H1 (cell line): ENCODE results near the gene NOTUM. TPM values are rescaled to one million over a fixed set of nuclear protein-coding genes. Genes with fewer than 3 reads are reported as not detected.
A peak's percentile ranks its signal among the peaks of the same experiment; 100 is the strongest.

Experiments used
- CTCF ChIA-PET: fragments of 300-600 bp; sonication (Branson Sonifier 250); formaldehyde crosslinking; loops from one replicate; lab custom pipeline; 2021; ENCODE audit not compliant: partially characterized antibody; lab: Charles Lee
- POLR2A ChIA-PET: fragments of 300-600 bp; sonication (Branson Sonifier 250); formaldehyde crosslinking; loops from one replicate; lab custom pipeline; 2021; ENCODE audit warnings: inconsistent platforms; ENCODE audit not compliant: partially characterized antibody; lab: Charles Lee
- DNase-seq, 2 experiments: peaks; one replicate each; pipeline versions ENCODE4 v3.0.0 to v3.0.0-alpha.2; 2010 to 2022; ENCODE audit warnings: low spot score in 2 of 2, low read depth in 1 of 2, mixed read lengths in 1 of 2
- FAIRE-seq: peaks from 2 replicates; lab custom pipeline; 2011; peaks lifted over from hg19 to GRCh38; lab: Jason Lieb, UNC
- H2AFZ ChIP-seq: 2 replicates; pipeline ENCODE4 v1.8.1; 2012; ENCODE audit warnings: low read length, inconsistent platforms
- H2AK5ac ChIP-seq: 2 replicates; pipeline ENCODE4 v1.6.1; 2013; ENCODE audit warnings: low read depth, low read length
- H2BK120ac ChIP-seq: replicated peaks from 2 replicates; pipeline ENCODE3; 2013; ENCODE audit warnings: low read depth, low read length, inconsistent platforms
- H2BK12ac ChIP-seq: 2 replicates; pipeline ENCODE4 v1.6.1; 2013; ENCODE audit warnings: low read depth, low read length
- H2BK15ac ChIP-seq: 2 replicates; pipeline ENCODE4 v1.6.1; 2013; ENCODE audit warnings: low read length
- H2BK20ac ChIP-seq: 2 replicates; pipeline ENCODE4 v1.6.1; 2013; ENCODE audit warnings: low read length
- H2BK5ac ChIP-seq: 2 replicates; pipeline ENCODE4 v1.6.1; 2013; ENCODE audit warnings: low read depth, low read length
- H3K14ac ChIP-seq: 2 replicates; pipeline ENCODE4 v1.6.1; 2013; ENCODE audit warnings: inconsistent platforms; ENCODE audit not compliant: insufficient read length
- H3K18ac ChIP-seq: 2 replicates; pipeline ENCODE4 v1.6.1; 2013; ENCODE audit warnings: low read length; ENCODE audit errors: extremely low read depth
- H3K23ac ChIP-seq: 2 replicates; pipeline ENCODE4 v1.6.1; 2013; ENCODE audit warnings: inconsistent platforms; ENCODE audit not compliant: insufficient read length
- H3K23me2 ChIP-seq: 2 replicates; pipeline ENCODE4 v1.6.1; 2013; ENCODE audit warnings: low read depth, low read length
- H3K27ac ChIP-seq: 2 replicates; pipeline ENCODE4 v1.6.1; 2011; ENCODE audit warnings: low read depth, low read length, inconsistent platforms
- H3K27me3 ChIP-seq, 4 experiments: replicated peaks in 1 of 4; 1 replicate in 1 of 4; 2 replicates in 3 of 4; pipeline versions ENCODE4 v1.6.1 to v1.8.1; 2011 to 2013; ENCODE audit warnings: low read length in 3 of 4, mild to moderate bottlenecking in 3 of 4, inconsistent platforms in 2 of 4, mixed read lengths in 2 of 4, moderate library complexity in 1 of 4; ENCODE audit not compliant: control insufficient read depth in 3 of 4, insufficient read depth in 3 of 4; ENCODE audit errors: extremely low read depth in 1 of 4
- H3K36me3 ChIP-seq, 4 experiments: 2 replicates each; pipeline versions ENCODE4 v1.6.1 to v1.8.1; 2011 to 2013; ENCODE audit warnings: mild to moderate bottlenecking in 4 of 4, low read length in 3 of 4, moderate library complexity in 2 of 4, control low read depth in 1 of 4, inconsistent platforms in 1 of 4; ENCODE audit not compliant: insufficient read depth in 4 of 4, control insufficient read depth in 2 of 4
- H3K4ac ChIP-seq: replicated peaks from 2 replicates; pipeline ENCODE3; 2013; ENCODE audit warnings: low read length, low read depth, mixed read lengths, inconsistent platforms; ENCODE audit not compliant: insufficient read length
- H3K4me1 ChIP-seq, 4 experiments: replicated peaks in 1 of 4; 1 replicate in 1 of 4; 2 replicates in 3 of 4; pipeline versions ENCODE4 v1.6.1 to v1.8.1; 2011 to 2013; ENCODE audit warnings: low read length in 3 of 4, inconsistent platforms in 2 of 4, mixed read lengths in 1 of 4; ENCODE audit not compliant: insufficient read depth in 4 of 4, control insufficient read depth in 3 of 4
- H3K4me2 ChIP-seq, 2 experiments: 2 replicates each; pipeline versions ENCODE4 v1.6.1 to v1.8.1; 2011 to 2013; ENCODE audit warnings: low read depth in 2 of 2, low read length in 2 of 2, control low read depth in 1 of 2, inconsistent platforms in 1 of 2, mild to moderate bottlenecking in 1 of 2; ENCODE audit not compliant: insufficient read depth in 1 of 2
- H3K4me3 ChIP-seq, 4 experiments: fragments of 200-600, 300-600 bp in 1 of 4; sonication (generic), shearing (Covaris generic), sonication (Bioruptor Twin) in 1 of 4; 2 replicates each; pipeline versions ENCODE4 v1.5.1 to v1.8.1; 2011 to 2016; ENCODE audit warnings: low read length in 4 of 4, low read depth in 3 of 4, control low read depth in 2 of 4, inconsistent platforms in 2 of 4, mild to moderate bottlenecking in 2 of 4, mixed read lengths in 1 of 4, moderate library complexity in 1 of 4; ENCODE audit not compliant: insufficient read depth in 2 of 4; ENCODE audit errors: extremely low read depth in 1 of 4
- H3K56ac ChIP-seq: replicated peaks from 2 replicates; pipeline ENCODE3; 2013; ENCODE audit warnings: low read depth, mild to moderate bottlenecking, mixed read lengths, low read length, inconsistent platforms; ENCODE audit not compliant: insufficient read length
- H3K79me1 ChIP-seq: 2 replicates; pipeline ENCODE4 v1.6.1; 2013; ENCODE audit warnings: low read depth, low read length, control low read depth
- H3K79me2 ChIP-seq, 2 experiments: 2 replicates each; pipeline versions ENCODE4 v1.6.1 to v1.8.1; 2012 to 2013; ENCODE audit warnings: low read length in 2 of 2, mild to moderate bottlenecking in 2 of 2, inconsistent platforms in 1 of 2; ENCODE audit not compliant: insufficient read depth in 2 of 2, control insufficient read depth in 1 of 2
- H3K9ac ChIP-seq, 4 experiments: replicated peaks in 1 of 4; 1 replicate in 1 of 4; 2 replicates in 3 of 4; pipeline versions ENCODE4 v1.6.1 to v1.8.1; 2011 to 2013; ENCODE audit warnings: low read depth in 3 of 4, low read length in 3 of 4, control low read depth in 2 of 4, mild to moderate bottlenecking in 2 of 4, moderate library complexity in 2 of 4, inconsistent platforms in 1 of 4; ENCODE audit errors: extremely low read depth in 1 of 4
- H3K9me3 ChIP-seq, 2 experiments: 2 replicates each; pipeline versions ENCODE4 v1.6.1 to v1.8.1; 2012 to 2013; ENCODE audit warnings: mild to moderate bottlenecking in 2 of 2, moderate library complexity in 2 of 2, control low read depth in 1 of 2, inconsistent platforms in 1 of 2, low read depth in 1 of 2, low read length in 1 of 2, mixed read lengths in 1 of 2; ENCODE audit not compliant: insufficient read depth in 2 of 2
- H4K20me1 ChIP-seq, 2 experiments: replicated peaks in 1 of 2; 2 replicates each; pipeline versions ENCODE3 to v1.8.1; 2011 to 2013; ENCODE audit warnings: inconsistent platforms in 2 of 2, low read length in 2 of 2, mild to moderate bottlenecking in 1 of 2; ENCODE audit not compliant: insufficient read depth in 2 of 2, control insufficient read depth in 1 of 2
- H4K5ac ChIP-seq: 2 replicates; pipeline ENCODE4 v1.6.1; 2013; ENCODE audit warnings: low read length, low read depth, mixed read lengths, inconsistent platforms; ENCODE audit not compliant: insufficient read length
- H4K8ac ChIP-seq: 2 replicates; pipeline ENCODE4 v1.8.0; 2013; ENCODE audit warnings: mild to moderate bottlenecking, moderate library complexity, low read length, inconsistent platforms; ENCODE audit not compliant: insufficient read depth; ENCODE audit errors: extremely low read depth
- H4K91ac ChIP-seq: replicated peaks from 2 replicates; pipeline ENCODE3; 2013; ENCODE audit warnings: low read length, mixed read lengths, inconsistent platforms; ENCODE audit not compliant: insufficient read length
- JUN ChIP-seq: IDR thresholded peaks from 2 replicates; pipeline ENCODE4 v1.6.1; 2011; ENCODE audit warnings: low read depth, mild to moderate bottlenecking, improper control_type of control experiment, low read length
- SIN3A ChIP-seq, 2 experiments: IDR thresholded peaks in 1 of 2; conservative IDR thresholded peaks in 1 of 2; 2 replicates each; pipeline ENCODE4 v1.6.1; 2011 to 2012; ENCODE audit warnings: low read length in 2 of 2, improper control_type of control experiment in 1 of 2, low read depth in 1 of 2, mild to moderate bottlenecking in 1 of 2
- SUZ12 ChIP-seq: fragments of 200-600 bp; sonication (generic); IDR thresholded peaks from 2 replicates; pipeline ENCODE4 v1.6.1; 2012; ENCODE audit warnings: mild to moderate bottlenecking, inconsistent platforms, low read length, moderate library complexity, mixed read lengths
- ZNF274 ChIP-seq: IDR thresholded peaks from 2 replicates; pipeline ENCODE4 v1.7.0; 2012; ENCODE audit warnings: low read length, borderline replicate concordance; ENCODE audit errors: extremely low read depth
- WGBS, 2 experiments: shearing (Covaris generic) in 1 of 2; methylation state at CpG; one replicate each; pipeline versions ENCODE4 v1.1.6 to v1.1.7; 2013 to 2015; ENCODE audit warnings: low lambda C conversion rate in 2 of 2, mixed read lengths in 2 of 2, inconsistent platforms in 1 of 2, low coverage in 1 of 2, missing lambda C conversion rate in 1 of 2; ENCODE audit not compliant: insufficient replicate concordance in 2 of 2, insufficient coverage in 1 of 2, insufficient read length in 1 of 2; ENCODE audit errors: extremely low coverage in 1 of 2, missing lambda C conversion rate in 1 of 2; 5-methylcytosine and 5-hydroxymethylcytosine counted together
- polyA plus RNA-seq, 7 experiments: library from polyadenylated mRNA; depleted of rRNA in 3 of 7; stranded (reverse) in 5 of 7; unstranded in 2 of 7; fragments of >200 nt in 5 of 7; fragments of 200-250 nt in 2 of 7; gene quantifications; 1 replicate in 5 of 7; 2 replicates in 1 of 7; 4 replicates in 1 of 7; pipeline versions ENCODE4 v1.2.1 to v1.2.3, GENCODE V29; 2011 to 2013; ENCODE audit warnings: missing spikeins in 2 of 7, mixed read lengths in 2 of 7
- total RNA-seq: library from RNA; stranded (reverse); fragmentation: NEBNext Ultra II Directional; extraction: Animal tissue kit (Norgen Biotek cat#: 25700); gene quantifications from 2 replicates; pipeline ENCODE4 v1.2.1, GENCODE V29; 2021

NOTUM gene
- total and polyA plus RNA-seq, 2 of the 8 experiments (the other 6 are each of a cell fraction or from before 2014, with no cell fraction given): 0.45 to 0.76 TPM

DNA sequence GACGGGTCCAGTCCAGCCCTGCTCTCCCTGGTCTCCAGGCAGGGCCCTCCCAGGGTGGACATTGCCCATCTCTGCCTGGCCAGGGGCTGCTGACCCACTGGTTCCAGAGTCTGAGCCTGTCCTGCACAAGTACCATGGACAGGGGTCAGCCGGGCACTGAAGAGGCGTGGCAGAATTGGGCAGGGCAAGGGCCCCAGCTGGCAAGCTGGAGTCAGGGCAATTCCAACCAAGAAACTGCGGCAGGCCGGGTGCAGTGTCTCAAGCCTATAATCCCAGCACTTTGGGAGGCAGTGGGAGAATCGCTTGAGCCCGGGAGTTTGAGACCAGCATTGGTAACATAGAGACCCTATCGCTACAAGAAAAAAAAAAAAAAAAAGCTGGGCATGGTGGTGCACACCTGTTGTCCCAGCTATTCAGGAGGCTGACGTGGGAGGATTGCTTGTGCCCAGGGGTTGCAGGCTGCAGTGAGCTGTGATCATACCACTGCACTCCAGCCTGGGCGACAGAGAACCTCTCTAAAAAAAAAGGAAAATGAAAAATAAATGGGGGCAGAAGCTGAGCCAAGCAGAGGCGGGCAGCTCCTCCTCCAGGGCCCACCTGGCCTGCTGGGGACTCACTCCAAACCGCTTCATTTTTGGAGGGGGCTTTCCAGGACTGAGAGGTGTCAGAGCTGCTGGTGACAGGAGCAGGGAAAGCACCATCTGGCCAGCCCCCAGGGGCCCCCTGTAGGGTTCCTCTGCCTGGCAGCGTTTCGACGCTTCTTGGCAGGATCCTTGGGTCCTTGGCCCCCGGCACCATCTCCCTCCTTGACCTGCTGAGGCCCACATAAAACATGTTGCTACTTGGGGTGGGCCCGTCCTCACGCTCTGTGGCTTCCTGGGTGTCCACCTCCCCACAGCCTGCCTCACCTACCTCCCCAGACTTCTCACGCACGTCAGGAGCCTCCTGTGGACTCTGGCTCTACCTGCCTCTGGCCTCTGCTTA, 30.6 kb downstream of the NOTUM start:
- Histone ChIP-seq H3K79me2 (peaks cover 6 to 12% of the 10 kb centered on the region in 2 experiments; a peak in 3 of 4 replicates), H2AK5ac (no peak overlapping the region), H3K9me3 (no peaks in the 10 kb centered on the region), H4K8ac (no peak overlapping the region), H3K14ac (no peak overlapping the region), H3K23ac (no peak overlapping the region), H3K4me2 (no peak overlapping the region), H2BK12ac (no peak overlapping the region), H3K27me3 (peaks cover 0 to 12% (median 9%) of the 10 kb centered on the region in 4 experiments; a peak in 4 of 7 replicates), H3K18ac (no peak overlapping the region), H2BK15ac (no peak overlapping the region), H3K36me3 (peaks cover 0 to 25% (median 9%) of the 10 kb centered on the region in 4 experiments; a peak in 5 of 8 replicates), H3K56ac (no peak overlapping the region), H2BK120ac (no peak overlapping the region), H3K4me3 (no peak overlapping the region), H4K5ac (no peak overlapping the region), H3K9ac (no peak overlapping the region), H3K4ac (no peak overlapping the region), H3K4me1 (peaks cover 0 to 16% (median 8%) of the 10 kb centered on the region in 4 experiments; a peak in 5 of 7 replicates), H2BK5ac (no peak overlapping the region), H2BK20ac (no peak overlapping the region), H3K23me2 (peaks cover 15% of the 10 kb centered on the region; the same call in 1 of the 2 replicates), H4K91ac (no peak overlapping the region), H2AFZ (no peak overlapping the region), H4K20me1 (peaks cover 14 to 26% of the 10 kb centered on the region in 2 experiments), H3K79me1 (peaks cover 8% of the 10 kb centered on the region), H3K27ac (no peak overlapping the region)
- DNase-seq (no peak), FAIRE-seq (no peak)
- TF ChIP-seq ZNF274 (no peak), SUZ12 (no peak), JUN (no peak), SIN3A (conservative IDR thresholded peaks at IDR 0.05 in 1 of 2, IDR thresholded peaks at IDR 0.05 in 1 of 2; ENCODE audit: low read depth in 1 of 2, low read length in 2 of 2) (peak in 1 of 2 experiments; percentile 75; a peak in 2 of 4 replicates)
- 85% methylated on average over 20 of the region's 20 CpGs; no CpG with 5 or more reads in 1 of the 2 experiments for WGBS, 2 experiments
- ChIA-PET CTCF (interaction anchor here (0.6 to 3.8 kb wide), 11 partner anchors 10 to 433 kb away, joined by 3 to 16 read pairs (median 4); partner anchors contain the start of gene NOTUM), POLR2A (interaction anchor here (0.6 to 14.6 kb wide), 32 partner anchors 5 to 419 kb away, joined by 3 to 150 read pairs (median 3); partner anchors contain the start of genes ASPSCR1, CENPX, DUS1L and LRRC45)
